Esophagus muscularis mucosa (tissue), 3 donors: ENCODE data around the gene XYLT1.
"Not testable (repeated sequence)": the region's sequence is repeated elsewhere in the genome, so short reads cannot be mapped to it uniquely, and the experiment has no call there.

Source experiments
- POLR2A ChIP-seq: fragments of 450-650 bp; IDR thresholded peaks from one replicate; pipeline ENCODE4 v1.6.1; 2017; ENCODE audit warnings: antibody characterized with exemption, moderate library complexity, mild to moderate bottlenecking, low read depth
- POLR2AphosphoS5 ChIP-seq, 2 donors: sonication (generic); formaldehyde crosslinking; IDR thresholded peaks; one replicate each; pipeline ENCODE4 v1.6.1; 2017; ENCODE audit warnings: antibody characterized with exemption in 2 of 2
- TF ChIP-seq, protein P1 (sequence below), 3 experiments: fragments of 200-600 bp in 2 of 3; fragments of 450-650 bp in 1 of 3; sonication (generic) in 2 of 3; IDR thresholded peaks; one replicate each; pipeline ENCODE4 v1.5.1; 2017 to 2019; ENCODE audit warnings: antibody characterized with exemption in 3 of 3, mild to moderate bottlenecking in 2 of 3, moderate library complexity in 1 of 3

DNA sequence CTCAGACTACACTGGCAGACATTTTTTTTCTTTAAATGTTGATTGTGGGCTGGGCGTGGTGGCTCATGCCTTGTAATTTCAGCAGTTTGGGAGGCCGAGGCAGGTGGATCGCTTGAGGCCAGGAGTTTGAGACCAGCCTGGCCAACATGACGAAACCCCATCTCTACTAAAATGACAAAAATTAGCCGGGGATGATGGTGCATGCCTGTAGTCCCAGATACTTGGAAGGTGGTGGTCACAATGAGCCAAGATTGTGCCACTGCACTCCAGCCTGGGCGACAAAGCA lies 6.4 kb upstream of the XYLT1 start:
- TF ChIP-seq, protein P1, sequence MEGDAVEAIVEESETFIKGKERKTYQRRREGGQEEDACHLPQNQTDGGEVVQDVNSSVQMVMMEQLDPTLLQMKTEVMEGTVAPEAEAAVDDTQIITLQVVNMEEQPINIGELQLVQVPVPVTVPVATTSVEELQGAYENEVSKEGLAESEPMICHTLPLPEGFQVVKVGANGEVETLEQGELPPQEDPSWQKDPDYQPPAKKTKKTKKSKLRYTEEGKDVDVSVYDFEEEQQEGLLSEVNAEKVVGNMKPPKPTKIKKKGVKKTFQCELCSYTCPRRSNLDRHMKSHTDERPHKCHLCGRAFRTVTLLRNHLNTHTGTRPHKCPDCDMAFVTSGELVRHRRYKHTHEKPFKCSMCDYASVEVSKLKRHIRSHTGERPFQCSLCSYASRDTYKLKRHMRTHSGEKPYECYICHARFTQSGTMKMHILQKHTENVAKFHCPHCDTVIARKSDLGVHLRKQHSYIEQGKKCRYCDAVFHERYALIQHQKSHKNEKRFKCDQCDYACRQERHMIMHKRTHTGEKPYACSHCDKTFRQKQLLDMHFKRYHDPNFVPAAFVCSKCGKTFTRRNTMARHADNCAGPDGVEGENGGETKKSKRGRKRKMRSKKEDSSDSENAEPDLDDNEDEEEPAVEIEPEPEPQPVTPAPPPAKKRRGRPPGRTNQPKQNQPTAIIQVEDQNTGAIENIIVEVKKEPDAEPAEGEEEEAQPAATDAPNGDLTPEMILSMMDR (IDR thresholded peaks at IDR 0.05), result not testable (repeated sequence)
- TF ChIP-seq POLR2A; POLR2AphosphoS5 (IDR thresholded peaks at IDR 0.05): not testable (repeated sequence)
